HG03342 (cell line): Measurements from ENCODE around the gene MAPKBP1.

Experiments used
- ATAC-seq: cut with Tn5 transposase; IDR thresholded peaks from one replicate; pipeline ENCODE4 v1.9.1; 2021; ENCODE audit warnings: mild to moderate bottlenecking, moderate library complexity; ENCODE audit not compliant: unreplicated experiment

MAPKBP1 gene

GRCh38 chr15:41866872-41867579 is 92.7 kb downstream of the MAPKBP1 start:
- no peak for ATAC-seq

- no peak for ATAC-seq
Observed at GRCh38 chr15:41868321-41868720, 94.0 kb downstream of the MAPKBP1 start.

GRCh38 chr15:41869770-41870688 is 95.7 kb downstream of the MAPKBP1 start:
- no peak for ATAC-seq

- no peak for ATAC-seq
Observed at GRCh38 chr15:41870689-41871081, 96.4 kb downstream of the MAPKBP1 start.

- no peak for ATAC-seq
Observed at GRCh38 chr15:41871175-41871905, 97.1 kb downstream of the MAPKBP1 start.

GRCh38 chr15:41872166-41872747 is 98.0 kb downstream of the MAPKBP1 start:
- no peak for ATAC-seq

GRCh38 chr15:41873711-41874110 is 99.4 kb downstream of the MAPKBP1 start:
- no peak for ATAC-seq

- no peak for ATAC-seq
Observed at GRCh38 chr15:41874736-41875135, 100.5 kb downstream of the MAPKBP1 start.

GRCh38 chr15:41876007-41876406 is 101.7 kb downstream of the MAPKBP1 start:
- ATAC-seq: no peak

- ATAC-seq: no peak
Observed at GRCh38 chr15:41876689-41877088, 102.4 kb downstream of the MAPKBP1 start.
